Panc1 (cell line): ENCODE data around the gene RIMOC1. TPM values are rescaled to one million over a fixed set of nuclear protein-coding genes. Genes with fewer than 3 reads are reported as not detected.

ENCODE experiments used
- ATAC-seq: fragments of 200-7000 bp; cut with Tn5 transposase; 2 replicates; pipeline ENCODE4 v1.9.1; 2020; ENCODE audit warnings: mild to moderate bottlenecking, moderate library complexity
- BruUV-seq: library from RNA; stranded (reverse); fragments of 400-500 nt; replicated peaks from 2 replicates; lab custom pipeline; 2021; lab: Mats Ljungman, UMichigan
- CTCF ChIA-PET: fragments of 300-600 bp; sonication (Branson Sonifier 250); formaldehyde crosslinking; loops from one replicate; lab custom pipeline; 2022; ENCODE audit warnings: antibody characterized with exemption; lab: Charles Lee
- POLR2A ChIA-PET: fragments of 300-600 bp; sonication (Branson Sonifier 250); formaldehyde crosslinking; loops from one replicate; lab custom pipeline; 2022; ENCODE audit warnings: antibody characterized with exemption; lab: Charles Lee
- DNase-seq: peaks from one replicate; pipeline ENCODE4 v3.0.0-alpha.2; 2010; ENCODE audit warnings: low read depth, low spot score
- H3K27ac ChIP-seq: 2 replicates; pipeline ENCODE4 v1.5.1; 2011; ENCODE audit warnings: mild to moderate bottlenecking, low read length, inconsistent platforms
- H3K27me3 ChIP-seq: fragments of 200-500 bp; sonication (Bioruptor generic); 2 replicates; pipeline ENCODE4 v1.6.0; 2014; ENCODE audit warnings: low read length, inconsistent platforms; ENCODE audit not compliant: control insufficient read depth, insufficient read depth
- H3K36me3 ChIP-seq: fragments of 200-500 bp; sonication (Bioruptor generic); 2 replicates; pipeline ENCODE4 v1.5.1; 2014; ENCODE audit warnings: inconsistent platforms, mild to moderate bottlenecking, low read length, moderate library complexity; ENCODE audit not compliant: control insufficient read depth, insufficient read depth
- H3K4me1 ChIP-seq: 2 replicates; pipeline ENCODE4 v1.5.1; 2011; ENCODE audit warnings: inconsistent platforms, mild to moderate bottlenecking, low read length, moderate library complexity; ENCODE audit not compliant: control insufficient read depth, insufficient read depth
- H3K4me3 ChIP-seq, 2 experiments: 2 replicates each; pipeline ENCODE4 v1.5.1; 2011 to 2012; ENCODE audit warnings: low read depth in 2 of 2, low read length in 2 of 2, mild to moderate bottlenecking in 2 of 2, inconsistent platforms in 1 of 2, moderate library complexity in 1 of 2
- H3K9me3 ChIP-seq: fragments of 200-500 bp; sonication (Bioruptor generic); 2 replicates; pipeline ENCODE4 v1.5.1; 2014; ENCODE audit warnings: low read depth, mild to moderate bottlenecking, inconsistent platforms, low read length, moderate library complexity; ENCODE audit not compliant: control insufficient read depth, insufficient read depth
- POLR2AphosphoS5 ChIP-seq: IDR thresholded peaks from 2 replicates; pipeline ENCODE4 v1.6.1; 2012; ENCODE audit warnings: mild to moderate bottlenecking, low read depth, low read length, moderate library complexity
- SIN3A ChIP-seq: IDR thresholded peaks from 2 replicates; pipeline ENCODE4 v1.6.1; 2012; ENCODE audit warnings: low read depth, mild to moderate bottlenecking, low read length, moderate library complexity, borderline replicate concordance; ENCODE audit not compliant: insufficient read depth
- TCF7L2 ChIP-seq: IDR thresholded peaks from 2 replicates; pipeline ENCODE4 v1.6.1; 2011; ENCODE audit warnings: mild to moderate bottlenecking, low read depth, low read length, inconsistent platforms
- in situ Hi-C: cut with HindIII; loops from 2 replicates; pipeline ENCODE4 v1.10.0; 2016; ENCODE audit warnings: low sequenced_read_pairs, low pct_unique_long_range_greater_than_20kb
- intact Hi-C: fragments of 100-400 bp; cut with micrococcal nuclease; formaldehyde crosslinking; loops from one replicate; pipeline ENCODE4 v1.10.0; 2022; ENCODE audit not compliant: unreplicated experiment
- total RNA-seq: library from RNA; stranded (reverse); gene quantifications from one replicate; pipeline ENCODE4 v1.2.1, GENCODE V29; 2021; ENCODE audit not compliant: unreplicated experiment
- TF ChIP-seq, protein P1 (sequence below), 2 experiments: IDR thresholded peaks; 2 replicates each; pipeline ENCODE4 v1.6.1; 2011 to 2012; ENCODE audit warnings: low read depth in 2 of 2, control low read depth in 1 of 2, low read length in 1 of 2, mild to moderate bottlenecking in 1 of 2, moderate library complexity in 1 of 2; ENCODE audit not compliant: insufficient read depth in 1 of 2
- TF ChIP-seq, protein P2 (sequence below): fragments of 450-650 bp; IDR thresholded peaks from 2 replicates; pipeline ENCODE4 v1.5.1; 2017; ENCODE audit warnings: mild to moderate bottlenecking

RIMOC1 gene
- total RNA-seq, 1 experiment from 2014 or later = 24.5 TPM

DNA sequence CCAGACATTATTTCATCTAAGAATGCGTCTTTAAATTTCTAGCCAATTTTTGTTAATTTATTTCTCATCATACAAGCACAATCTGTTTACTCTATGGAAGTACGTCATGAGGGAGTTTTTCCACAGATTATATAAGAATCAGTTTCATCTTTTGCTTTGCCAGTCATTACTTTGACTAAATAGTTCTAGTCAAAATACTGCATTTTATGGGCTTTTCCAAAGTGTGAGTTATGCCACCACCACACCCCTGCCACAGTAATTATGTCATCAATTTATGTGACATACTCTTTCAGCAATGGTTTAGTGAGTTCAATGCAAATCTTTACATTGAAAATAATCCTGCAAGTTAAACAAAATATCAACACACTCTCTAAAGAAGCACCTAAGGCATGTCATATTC lies 2.0 kb downstream of the RIMOC1 start:
- ChIA-PET POLR2A (no interaction called here), CTCF (no interaction called here)
- DNase-seq (no peak), ATAC-seq (no peak)
- no peaks in the 10 kb centered on the region for H3K27me3 ChIP-seq
- peaks cover 6% of the 10 kb centered on the region for H3K4me1 ChIP-seq
- no peaks in the 10 kb centered on the region for H3K9me3 ChIP-seq
- H3K27ac ChIP-seq = no peak overlapping the region
- no TSS peak for BruUV-seq
- no peak overlapping the region for H3K4me3 ChIP-seq
- intact Hi-C loops = no loop called here
- in situ Hi-C loops = no loop called here
- peaks cover 37% of the 10 kb centered on the region for H3K36me3 ChIP-seq
- TF ChIP-seq POLR2AphosphoS5 (no peak), TCF7L2 (no peak), SIN3A (no peak)
- TF ChIP-seq, protein P1, sequence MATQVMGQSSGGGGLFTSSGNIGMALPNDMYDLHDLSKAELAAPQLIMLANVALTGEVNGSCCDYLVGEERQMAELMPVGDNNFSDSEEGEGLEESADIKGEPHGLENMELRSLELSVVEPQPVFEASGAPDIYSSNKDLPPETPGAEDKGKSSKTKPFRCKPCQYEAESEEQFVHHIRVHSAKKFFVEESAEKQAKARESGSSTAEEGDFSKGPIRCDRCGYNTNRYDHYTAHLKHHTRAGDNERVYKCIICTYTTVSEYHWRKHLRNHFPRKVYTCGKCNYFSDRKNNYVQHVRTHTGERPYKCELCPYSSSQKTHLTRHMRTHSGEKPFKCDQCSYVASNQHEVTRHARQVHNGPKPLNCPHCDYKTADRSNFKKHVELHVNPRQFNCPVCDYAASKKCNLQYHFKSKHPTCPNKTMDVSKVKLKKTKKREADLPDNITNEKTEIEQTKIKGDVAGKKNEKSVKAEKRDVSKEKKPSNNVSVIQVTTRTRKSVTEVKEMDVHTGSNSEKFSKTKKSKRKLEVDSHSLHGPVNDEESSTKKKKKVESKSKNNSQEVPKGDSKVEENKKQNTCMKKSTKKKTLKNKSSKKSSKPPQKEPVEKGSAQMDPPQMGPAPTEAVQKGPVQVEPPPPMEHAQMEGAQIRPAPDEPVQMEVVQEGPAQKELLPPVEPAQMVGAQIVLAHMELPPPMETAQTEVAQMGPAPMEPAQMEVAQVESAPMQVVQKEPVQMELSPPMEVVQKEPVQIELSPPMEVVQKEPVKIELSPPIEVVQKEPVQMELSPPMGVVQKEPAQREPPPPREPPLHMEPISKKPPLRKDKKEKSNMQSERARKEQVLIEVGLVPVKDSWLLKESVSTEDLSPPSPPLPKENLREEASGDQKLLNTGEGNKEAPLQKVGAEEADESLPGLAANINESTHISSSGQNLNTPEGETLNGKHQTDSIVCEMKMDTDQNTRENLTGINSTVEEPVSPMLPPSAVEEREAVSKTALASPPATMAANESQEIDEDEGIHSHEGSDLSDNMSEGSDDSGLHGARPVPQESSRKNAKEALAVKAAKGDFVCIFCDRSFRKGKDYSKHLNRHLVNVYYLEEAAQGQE (IDR thresholded peaks at IDR 0.05; ENCODE audit: insufficient read depth in 1 of 2, low read depth in 2 of 2, low read length in 1 of 2) = no peak
- TF ChIP-seq, protein P2, sequence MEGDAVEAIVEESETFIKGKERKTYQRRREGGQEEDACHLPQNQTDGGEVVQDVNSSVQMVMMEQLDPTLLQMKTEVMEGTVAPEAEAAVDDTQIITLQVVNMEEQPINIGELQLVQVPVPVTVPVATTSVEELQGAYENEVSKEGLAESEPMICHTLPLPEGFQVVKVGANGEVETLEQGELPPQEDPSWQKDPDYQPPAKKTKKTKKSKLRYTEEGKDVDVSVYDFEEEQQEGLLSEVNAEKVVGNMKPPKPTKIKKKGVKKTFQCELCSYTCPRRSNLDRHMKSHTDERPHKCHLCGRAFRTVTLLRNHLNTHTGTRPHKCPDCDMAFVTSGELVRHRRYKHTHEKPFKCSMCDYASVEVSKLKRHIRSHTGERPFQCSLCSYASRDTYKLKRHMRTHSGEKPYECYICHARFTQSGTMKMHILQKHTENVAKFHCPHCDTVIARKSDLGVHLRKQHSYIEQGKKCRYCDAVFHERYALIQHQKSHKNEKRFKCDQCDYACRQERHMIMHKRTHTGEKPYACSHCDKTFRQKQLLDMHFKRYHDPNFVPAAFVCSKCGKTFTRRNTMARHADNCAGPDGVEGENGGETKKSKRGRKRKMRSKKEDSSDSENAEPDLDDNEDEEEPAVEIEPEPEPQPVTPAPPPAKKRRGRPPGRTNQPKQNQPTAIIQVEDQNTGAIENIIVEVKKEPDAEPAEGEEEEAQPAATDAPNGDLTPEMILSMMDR = no peak

DNA sequence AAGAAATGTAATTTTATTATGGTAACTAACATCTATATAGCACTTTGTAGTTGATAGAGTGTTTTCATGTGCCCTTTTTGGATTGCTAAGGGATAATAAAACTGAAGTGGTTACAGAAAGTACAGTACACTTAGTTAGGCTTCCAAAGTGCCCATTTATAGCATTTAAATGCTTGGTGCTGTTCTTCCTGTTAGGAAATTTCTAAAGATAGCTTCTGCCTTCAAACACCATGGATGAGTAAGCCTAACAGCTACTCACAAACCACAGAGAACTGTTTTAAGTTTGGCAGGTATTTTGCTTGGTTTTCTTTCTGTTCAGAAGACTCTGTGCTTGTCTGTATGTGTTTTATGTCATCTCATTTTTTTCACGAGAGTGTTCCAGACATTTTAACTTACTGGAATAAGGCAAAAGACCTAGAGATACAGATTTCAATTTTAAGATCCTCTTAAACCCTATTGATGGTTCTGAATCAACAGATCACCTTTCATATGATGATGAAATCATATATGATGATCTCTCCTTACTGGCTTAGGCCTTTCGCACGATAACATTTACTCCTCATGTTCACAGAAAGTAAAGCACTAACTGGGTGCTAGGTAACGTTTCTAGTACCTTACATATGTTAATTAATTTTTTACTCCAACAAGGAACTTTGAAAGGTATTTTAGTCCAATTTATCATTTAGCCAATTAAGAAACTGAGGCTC lies 4.4 kb downstream of the RIMOC1 start:
- ChIA-PET POLR2A (no interaction called here), CTCF (no interaction called here)
- no peak for TF ChIP-seq POLR2AphosphoS5
- TF ChIP-seq SIN3A = no peak
- TF ChIP-seq, protein P1 (IDR thresholded peaks at IDR 0.05; ENCODE audit: insufficient read depth in 1 of 2, low read depth in 2 of 2, low read length in 1 of 2) = no peak
- TF ChIP-seq TCF7L2 = no peak
- BruUV-seq = no TSS peak
- no peaks in the 10 kb centered on the region for H3K27me3 ChIP-seq
- DNase-seq (no peak), ATAC-seq (no peak)
- H3K36me3 ChIP-seq = peaks cover 45% of the 10 kb centered on the region
- H3K9me3 ChIP-seq = no peaks in the 10 kb centered on the region
- H3K4me1 ChIP-seq = peaks cover 6% of the 10 kb centered on the region
- intact Hi-C loops (no loop called here), in situ Hi-C loops (no loop called here)
- no peak overlapping the region for H3K4me3 ChIP-seq
- no peak overlapping the region for H3K27ac ChIP-seq
